ENCODE data around the gene TTC39B. TPM values are rescaled to one million over a fixed set of nuclear protein-coding genes. Genes with fewer than 3 reads are reported as not detected.

The TTC39B gene
- total RNA-seq, 1 donor from 2014 or later: 7.0 TPM

DNA sequence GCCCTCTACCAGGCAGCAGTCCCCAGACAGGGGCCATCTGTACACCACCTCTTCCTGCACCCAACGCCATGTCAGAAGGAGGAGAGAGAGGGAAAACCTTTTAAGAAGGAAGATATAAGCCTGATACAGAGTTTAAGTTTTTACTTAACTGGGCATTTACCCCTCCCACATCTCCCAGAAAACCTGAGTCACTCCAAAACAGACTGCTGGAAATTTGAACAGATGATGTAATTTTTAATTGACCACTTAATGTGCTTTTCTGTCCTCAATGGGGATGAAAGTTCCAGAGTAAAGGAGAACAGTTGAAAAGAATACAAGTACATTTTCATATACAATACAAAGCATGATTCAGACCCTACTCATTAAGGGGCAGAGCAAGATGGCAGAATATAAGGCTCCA, 63.9 kb downstream of the TTC39B start:
- Histone ChIP-seq H4K20me1 (ENCODE audit: insufficient read depth, low read length) (no peaks in the 10 kb centered on the region), H2AFZ (ENCODE audit: low read depth, low read length) (no peak overlapping the region), H3K79me2 (ENCODE audit: insufficient read depth, low read length) (no peaks in the 10 kb centered on the region), H3K4me3 (ENCODE audit: insufficient read depth, low read depth, low read length) (no peak overlapping the region), H3K9ac (ENCODE audit: low read length) (no peak overlapping the region), H3K36me3 (ENCODE audit: insufficient read depth, low read length) (no peaks in the 10 kb centered on the region), H3K4me1 (ENCODE audit: insufficient read depth, low read length) (peaks cover 27% of the 10 kb centered on the region), H3K27me3 (ENCODE audit: insufficient read depth, low read length) (no peaks in the 10 kb centered on the region), H3K4me2 (ENCODE audit: low read length) (peak overlapping the region; percentile 8), H3K27ac (ENCODE audit: low read depth, low read length) (no peak overlapping the region), H3K9me3 (ENCODE audit: insufficient read depth, low read depth, low read length) (no peaks in the 10 kb centered on the region)
- H3K27ac Mint-ChIP-seq (ENCODE audit: unreplicated experiment): no peak overlapping the region
- H3K9me3 Mint-ChIP-seq (ENCODE audit: unreplicated experiment): peaks cover 5% of the 10 kb centered on the region
- no peak for FAIRE-seq
- peaks cover 2% of the 10 kb centered on the region for H3K36me3 Mint-ChIP-seq (ENCODE audit: low read depth, unreplicated experiment)
- H3K27me3 Mint-ChIP-seq (ENCODE audit: low read depth, unreplicated experiment): no peaks in the 10 kb centered on the region
- H3K4me3 Mint-ChIP-seq (ENCODE audit: unreplicated experiment): no peak overlapping the region
- peaks cover 9% of the 10 kb centered on the region for H3K4me1 Mint-ChIP-seq (ENCODE audit: low read depth, unreplicated experiment)
- TF ChIP-seq, protein P1, sequence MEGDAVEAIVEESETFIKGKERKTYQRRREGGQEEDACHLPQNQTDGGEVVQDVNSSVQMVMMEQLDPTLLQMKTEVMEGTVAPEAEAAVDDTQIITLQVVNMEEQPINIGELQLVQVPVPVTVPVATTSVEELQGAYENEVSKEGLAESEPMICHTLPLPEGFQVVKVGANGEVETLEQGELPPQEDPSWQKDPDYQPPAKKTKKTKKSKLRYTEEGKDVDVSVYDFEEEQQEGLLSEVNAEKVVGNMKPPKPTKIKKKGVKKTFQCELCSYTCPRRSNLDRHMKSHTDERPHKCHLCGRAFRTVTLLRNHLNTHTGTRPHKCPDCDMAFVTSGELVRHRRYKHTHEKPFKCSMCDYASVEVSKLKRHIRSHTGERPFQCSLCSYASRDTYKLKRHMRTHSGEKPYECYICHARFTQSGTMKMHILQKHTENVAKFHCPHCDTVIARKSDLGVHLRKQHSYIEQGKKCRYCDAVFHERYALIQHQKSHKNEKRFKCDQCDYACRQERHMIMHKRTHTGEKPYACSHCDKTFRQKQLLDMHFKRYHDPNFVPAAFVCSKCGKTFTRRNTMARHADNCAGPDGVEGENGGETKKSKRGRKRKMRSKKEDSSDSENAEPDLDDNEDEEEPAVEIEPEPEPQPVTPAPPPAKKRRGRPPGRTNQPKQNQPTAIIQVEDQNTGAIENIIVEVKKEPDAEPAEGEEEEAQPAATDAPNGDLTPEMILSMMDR (IDR thresholded peaks at IDR 0.05; ENCODE audit: insufficient read depth, low read depth, low read length): no peak
- no peak for TF ChIP-seq EZH2 (IDR thresholded peaks at IDR 0.05; ENCODE audit: insufficient read depth, low read length)
- DNase-seq (ENCODE audit: low read depth): peak; percentile 39

DNA sequence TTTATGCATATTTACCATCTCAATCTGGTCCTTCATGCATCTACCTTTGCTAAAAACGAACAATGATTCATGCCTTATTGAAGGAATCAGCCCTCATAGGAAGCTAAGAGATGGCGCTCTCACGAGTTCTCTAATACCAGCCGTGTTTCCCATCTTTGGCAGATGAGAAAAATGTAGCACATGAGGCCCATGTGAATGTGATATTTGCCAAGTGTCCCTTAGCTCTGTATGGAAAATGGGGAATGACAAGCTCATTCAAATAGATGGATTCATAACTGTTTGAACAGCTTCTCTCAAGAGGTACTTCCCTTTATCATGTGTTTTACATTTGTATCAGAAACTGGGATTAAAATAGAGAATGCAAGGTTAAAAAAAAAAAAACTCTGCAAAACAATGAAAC, 66.1 kb downstream of the TTC39B start:
- Histone ChIP-seq H3K4me1 (ENCODE audit: insufficient read depth, low read length) (peaks cover 16% of the 10 kb centered on the region), H3K27me3 (ENCODE audit: insufficient read depth, low read length) (no peaks in the 10 kb centered on the region), H3K4me2 (ENCODE audit: low read length) (no peak overlapping the region), H3K36me3 (ENCODE audit: insufficient read depth, low read length) (no peaks in the 10 kb centered on the region), H3K27ac (ENCODE audit: low read depth, low read length) (no peak overlapping the region), H3K79me2 (ENCODE audit: insufficient read depth, low read length) (no peaks in the 10 kb centered on the region), H2AFZ (ENCODE audit: low read depth, low read length) (no peak overlapping the region), H4K20me1 (ENCODE audit: insufficient read depth, low read length) (no peaks in the 10 kb centered on the region), H3K4me3 (ENCODE audit: insufficient read depth, low read depth, low read length) (no peak overlapping the region), H3K9me3 (ENCODE audit: insufficient read depth, low read depth, low read length) (no peaks in the 10 kb centered on the region), H3K9ac (ENCODE audit: low read length) (no peak overlapping the region)
- no peak for DNase-seq (ENCODE audit: low read depth)
- TF ChIP-seq EZH2 (IDR thresholded peaks at IDR 0.05; ENCODE audit: insufficient read depth, low read length): no peak
- TF ChIP-seq, protein P1 (IDR thresholded peaks at IDR 0.05; ENCODE audit: insufficient read depth, low read depth, low read length): no peak
- Mint-ChIP-seq H3K27ac (ENCODE audit: unreplicated experiment) (no peak overlapping the region), H3K36me3 (ENCODE audit: low read depth, unreplicated experiment) (peaks cover 5% of the 10 kb centered on the region), H3K9me3 (ENCODE audit: unreplicated experiment) (peaks cover 11% of the 10 kb centered on the region), H3K4me1 (ENCODE audit: low read depth, unreplicated experiment) (no peaks in the 10 kb centered on the region), H3K27me3 (ENCODE audit: low read depth, unreplicated experiment) (no peaks in the 10 kb centered on the region), H3K4me3 (ENCODE audit: unreplicated experiment) (no peak overlapping the region)
- no peak for FAIRE-seq

DNA sequence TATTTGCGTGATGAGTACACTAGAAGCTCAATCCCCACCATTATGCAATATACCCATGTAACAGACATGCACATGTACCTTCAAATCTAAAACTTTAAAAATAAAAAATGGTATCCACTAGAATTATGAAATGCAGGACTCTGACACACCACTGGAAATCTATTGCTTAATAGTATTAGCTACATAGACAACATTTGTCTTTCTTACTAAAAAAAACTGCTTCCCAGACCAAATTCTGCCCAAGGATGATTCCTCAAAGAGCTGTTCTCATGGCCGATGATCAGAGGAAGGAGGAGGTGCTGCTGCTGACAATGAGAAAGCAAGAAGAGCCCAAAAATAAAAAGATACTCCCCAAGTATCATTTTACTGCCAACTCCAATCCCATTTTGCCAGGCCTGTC, 67.2 kb downstream of the TTC39B start:
- Mint-ChIP-seq H3K36me3 (ENCODE audit: low read depth, unreplicated experiment) (peaks cover 5% of the 10 kb centered on the region), H3K27me3 (ENCODE audit: low read depth, unreplicated experiment) (no peaks in the 10 kb centered on the region), H3K4me1 (ENCODE audit: low read depth, unreplicated experiment) (no peaks in the 10 kb centered on the region), H3K4me3 (ENCODE audit: unreplicated experiment) (no peak overlapping the region), H3K9me3 (ENCODE audit: unreplicated experiment) (peaks cover 11% of the 10 kb centered on the region), H3K27ac (ENCODE audit: unreplicated experiment) (no peak overlapping the region)
- Histone ChIP-seq H2AFZ (ENCODE audit: low read depth, low read length) (no peak overlapping the region), H3K9me3 (ENCODE audit: insufficient read depth, low read depth, low read length) (no peaks in the 10 kb centered on the region), H3K4me3 (ENCODE audit: insufficient read depth, low read depth, low read length) (no peak overlapping the region), H3K4me2 (ENCODE audit: low read length) (no peak overlapping the region), H3K79me2 (ENCODE audit: insufficient read depth, low read length) (no peaks in the 10 kb centered on the region), H3K9ac (ENCODE audit: low read length) (no peak overlapping the region), H3K36me3 (ENCODE audit: insufficient read depth, low read length) (no peaks in the 10 kb centered on the region), H3K27ac (ENCODE audit: low read depth, low read length) (no peak overlapping the region), H4K20me1 (ENCODE audit: insufficient read depth, low read length) (no peaks in the 10 kb centered on the region), H3K27me3 (ENCODE audit: insufficient read depth, low read length) (no peaks in the 10 kb centered on the region), H3K4me1 (ENCODE audit: insufficient read depth, low read length) (peaks cover 16% of the 10 kb centered on the region)
- TF ChIP-seq, protein P1 (IDR thresholded peaks at IDR 0.05; ENCODE audit: insufficient read depth, low read depth, low read length): no peak
- TF ChIP-seq EZH2 (IDR thresholded peaks at IDR 0.05; ENCODE audit: insufficient read depth, low read length): no peak
- FAIRE-seq: no peak
- no peak for DNase-seq (ENCODE audit: low read depth)
